Stimulated activated CD4-positive, alpha-beta T cell treated with anti-CD3 and anti-CD28 coated beads, TNF-alpha, amount 100 ng/mL, for 4 hours (primary cell): ENCODE results near the gene TTLL1.

Experiments
- DNase-seq, 3 experiments: peaks; one replicate each; pipeline ENCODE4 v3.0.0-alpha.2; 2020; ENCODE audit warnings: low read depth in 3 of 3

Gene TTLL1

DNA sequence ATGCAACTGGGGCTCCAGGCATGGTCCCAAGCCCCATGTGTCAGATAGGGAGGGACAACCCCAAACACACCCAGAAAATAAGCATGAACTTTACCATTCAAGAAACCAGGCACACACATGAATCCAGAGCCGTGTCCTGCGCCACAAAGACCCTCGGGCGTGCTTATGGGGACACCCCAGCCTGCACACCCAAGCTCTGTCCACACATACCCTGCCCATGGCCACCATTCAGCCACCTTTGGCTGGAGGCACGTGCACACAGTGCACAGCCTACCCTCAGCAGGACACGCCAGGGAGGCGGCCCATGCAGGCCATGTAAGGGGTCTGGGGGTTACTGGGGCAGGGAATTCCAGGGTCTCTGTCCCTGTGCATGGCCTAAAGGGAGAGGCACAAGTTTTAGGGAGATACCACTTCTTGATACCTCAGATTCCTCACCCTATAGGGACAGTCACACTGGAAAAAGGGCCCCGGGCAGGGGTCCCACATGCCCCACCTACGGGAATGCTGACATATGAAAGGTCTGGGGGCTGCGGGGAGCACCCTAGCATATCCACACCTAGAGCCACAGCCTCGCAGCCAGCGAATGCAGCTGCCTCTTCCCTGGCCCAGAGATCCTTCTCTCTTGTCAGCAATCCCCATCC is 94.8 kb downstream of the TTLL1 start:
- no peak for DNase-seq

DNA sequence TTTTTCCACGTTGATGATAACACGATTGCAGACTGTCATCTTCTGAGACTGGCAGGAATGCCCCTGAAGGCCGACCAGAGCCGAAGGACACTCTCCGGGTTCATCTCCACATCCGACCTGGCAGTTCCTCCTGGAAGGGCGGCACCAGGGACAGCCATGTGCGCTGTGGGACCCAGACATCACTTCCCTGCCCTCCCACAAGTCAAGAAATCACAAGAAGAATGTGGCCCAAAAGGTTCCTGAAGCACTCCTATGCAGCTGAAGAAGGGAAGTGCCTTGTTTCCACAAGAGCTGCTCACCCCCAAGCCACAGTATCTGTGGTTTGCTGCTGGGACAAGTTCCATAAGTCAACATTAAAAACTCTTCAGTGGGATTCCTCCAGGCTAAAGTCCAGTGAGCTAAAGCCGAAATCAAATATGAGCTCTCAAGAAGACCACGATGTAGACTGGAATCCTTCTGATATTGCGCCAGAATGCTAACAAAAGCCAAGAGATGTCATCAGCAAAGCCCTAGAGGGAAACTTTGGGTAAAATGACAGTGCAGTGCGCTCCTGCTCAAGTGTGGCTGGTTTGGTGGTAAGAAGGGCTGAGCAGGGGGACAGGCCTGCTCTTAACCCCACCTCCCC is 95.4 kb downstream of the TTLL1 start:
- DNase-seq, result no peak

DNA sequence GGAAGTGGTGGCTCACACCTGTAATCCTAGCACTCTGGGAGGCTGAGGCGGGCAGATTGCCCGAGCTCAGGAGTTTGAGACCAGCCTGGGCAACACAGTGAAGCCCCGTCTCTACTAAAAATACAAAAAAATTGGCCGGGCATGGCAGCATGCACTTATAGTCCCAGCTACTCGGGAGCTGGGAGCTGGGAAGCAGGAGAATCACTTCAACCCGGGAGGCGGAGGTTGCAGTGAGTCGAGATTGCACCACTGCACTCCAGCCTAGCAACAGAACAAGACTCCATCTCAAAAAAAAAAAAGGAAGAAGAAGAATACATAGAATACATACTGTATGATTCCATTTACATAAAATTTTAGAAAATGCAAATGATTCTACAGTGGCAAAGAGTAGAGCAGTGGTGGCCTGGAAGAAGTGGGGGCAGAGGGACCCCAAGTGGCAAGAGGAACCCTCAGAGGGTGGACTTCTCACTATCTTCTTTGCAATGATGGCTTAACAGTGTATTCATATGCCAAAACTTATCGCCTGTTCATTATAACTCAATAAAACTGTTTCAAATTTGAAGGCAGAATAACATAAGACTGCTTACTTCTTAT is 96.2 kb downstream of the TTLL1 start:
- DNase-seq, result no peak

DNA sequence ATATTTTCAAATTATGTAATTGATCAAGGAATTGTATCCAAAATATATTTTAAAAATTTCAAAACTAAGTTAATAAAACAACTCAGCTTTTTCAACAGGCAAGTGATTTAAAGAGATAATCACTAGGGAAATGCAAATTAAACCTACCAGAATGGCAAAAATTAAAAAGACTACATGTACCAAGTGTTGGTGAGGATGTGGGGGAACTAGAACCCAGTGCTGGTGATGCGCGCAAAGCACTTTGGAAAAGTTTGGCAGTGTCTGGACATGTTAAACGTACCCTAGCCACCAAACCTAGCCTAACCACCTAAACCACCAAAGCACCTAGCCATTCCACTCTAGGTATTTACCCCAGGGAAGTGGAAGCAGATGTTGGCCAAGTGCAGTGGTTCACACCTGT is 97.1 kb downstream of the TTLL1 start:
- no peak for DNase-seq

DNA sequence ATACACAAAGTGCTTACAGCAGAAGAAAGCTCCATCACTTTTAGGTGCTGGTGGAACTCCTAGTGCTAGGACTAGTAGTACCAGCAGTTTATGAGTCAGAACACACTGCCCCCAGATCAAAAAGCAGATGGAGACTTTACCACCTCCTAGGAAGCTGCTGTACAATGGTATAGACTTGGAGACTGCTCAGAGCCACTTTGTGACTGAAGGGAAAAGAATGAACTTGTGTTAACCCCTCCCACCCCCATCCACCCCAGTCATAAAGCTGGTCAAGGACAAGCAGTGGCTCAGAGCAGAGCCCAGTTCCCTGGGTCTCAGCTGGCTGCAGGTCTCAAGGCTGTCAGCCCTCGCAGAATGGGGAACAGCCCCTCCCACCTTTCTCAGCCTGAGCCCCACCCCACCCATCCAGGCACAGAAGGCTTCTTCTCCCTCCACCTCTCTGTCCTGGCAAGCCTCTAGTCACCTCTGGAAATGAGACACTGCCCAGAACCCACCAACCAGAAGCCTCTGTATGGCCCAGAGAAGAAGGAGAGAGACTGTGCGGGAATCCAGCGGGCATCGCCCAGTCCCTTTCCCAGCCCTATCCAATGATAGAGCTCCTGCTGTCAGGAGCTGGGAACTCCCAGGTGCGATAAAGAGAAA is 98.1 kb downstream of the TTLL1 start:
- DNase-seq, result no peak

DNA sequence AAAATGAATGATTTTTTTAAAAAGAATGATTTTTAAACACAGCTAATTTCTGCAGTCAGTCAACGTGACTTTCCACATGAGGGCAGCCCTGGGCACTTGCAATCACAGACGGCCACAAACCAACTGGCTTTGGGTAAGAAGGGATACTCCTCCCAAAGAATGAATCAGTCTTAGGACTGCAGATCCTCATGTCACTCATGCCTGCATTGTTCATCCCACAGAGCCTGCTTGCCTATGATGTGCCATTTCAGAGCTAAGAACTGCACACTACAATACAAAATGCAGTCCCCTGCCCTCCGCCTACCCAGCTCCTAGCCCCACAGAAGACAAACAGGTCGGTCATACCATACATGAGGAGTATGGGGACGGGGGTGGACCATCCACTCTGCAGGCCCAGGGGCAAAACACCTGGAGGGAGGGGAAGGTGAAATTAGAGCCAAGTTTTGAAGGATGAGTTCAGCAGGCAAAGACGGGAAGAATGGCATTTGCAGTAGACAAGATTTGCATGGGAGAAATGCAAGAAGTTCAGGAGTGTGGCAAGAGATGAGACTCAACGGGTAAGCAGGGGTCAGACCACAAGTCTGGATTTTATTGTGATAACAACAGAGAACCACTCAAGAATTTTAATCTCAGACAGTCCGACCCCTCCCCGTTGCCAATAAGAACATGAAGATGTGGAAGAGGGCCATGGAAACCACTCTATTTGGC is 98.9 kb downstream of the TTLL1 start:
- DNase-seq, result no peak
